ENCODE results near the gene SLC66A2.
"Not testable (repeated sequence)": the region's sequence is repeated elsewhere in the genome, so short reads cannot be mapped to it uniquely, and the experiment has no call there.

Gene SLC66A2

DNA sequence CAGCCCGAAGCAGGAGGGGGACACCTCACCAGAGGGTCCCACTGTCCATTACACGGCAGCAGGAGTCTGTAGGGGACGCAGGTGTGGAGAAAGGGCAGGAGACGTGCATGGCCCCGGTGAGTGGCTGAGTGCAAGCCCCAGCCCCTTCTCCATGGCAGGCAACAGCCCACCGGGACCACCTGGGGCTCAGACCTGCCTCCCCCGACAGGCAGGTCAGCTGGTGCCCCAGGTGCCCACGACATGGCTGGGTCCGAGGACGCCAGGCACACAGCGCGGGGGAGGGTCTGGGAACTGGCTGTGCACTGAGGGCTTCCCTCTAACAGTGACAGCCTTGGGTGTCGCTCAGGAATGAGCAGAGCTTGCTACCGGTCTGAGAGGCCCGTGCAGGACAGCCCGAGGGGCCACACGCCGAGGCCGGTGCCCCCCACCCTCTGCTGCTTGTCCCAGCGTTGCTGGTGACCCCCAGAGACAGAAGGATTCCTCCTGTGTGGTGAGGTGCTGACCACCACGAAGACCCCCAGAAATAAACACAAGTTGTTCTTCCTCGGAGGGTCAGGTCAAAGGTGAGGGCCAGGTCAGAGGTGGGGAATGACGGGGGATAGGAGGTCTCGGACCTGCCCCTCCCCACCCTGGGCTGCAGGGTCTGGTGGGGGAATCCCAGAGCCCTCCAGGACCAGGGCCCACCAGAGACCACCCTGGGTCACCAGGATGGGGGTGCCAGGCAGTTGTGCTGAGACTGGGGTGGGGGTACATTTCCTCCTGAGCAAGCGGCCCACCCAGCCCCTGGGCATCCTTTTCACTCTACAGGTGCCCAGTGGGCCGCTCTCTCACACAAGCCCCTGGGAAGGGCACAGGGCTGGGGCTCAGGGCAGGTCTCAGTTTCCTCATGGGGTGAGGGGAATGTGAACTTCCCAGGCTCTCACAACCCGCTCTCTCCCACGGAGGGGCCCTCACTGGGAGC, 50.6 kb downstream of the SLC66A2 start:
- FAIRE-seq = no peak

DNA sequence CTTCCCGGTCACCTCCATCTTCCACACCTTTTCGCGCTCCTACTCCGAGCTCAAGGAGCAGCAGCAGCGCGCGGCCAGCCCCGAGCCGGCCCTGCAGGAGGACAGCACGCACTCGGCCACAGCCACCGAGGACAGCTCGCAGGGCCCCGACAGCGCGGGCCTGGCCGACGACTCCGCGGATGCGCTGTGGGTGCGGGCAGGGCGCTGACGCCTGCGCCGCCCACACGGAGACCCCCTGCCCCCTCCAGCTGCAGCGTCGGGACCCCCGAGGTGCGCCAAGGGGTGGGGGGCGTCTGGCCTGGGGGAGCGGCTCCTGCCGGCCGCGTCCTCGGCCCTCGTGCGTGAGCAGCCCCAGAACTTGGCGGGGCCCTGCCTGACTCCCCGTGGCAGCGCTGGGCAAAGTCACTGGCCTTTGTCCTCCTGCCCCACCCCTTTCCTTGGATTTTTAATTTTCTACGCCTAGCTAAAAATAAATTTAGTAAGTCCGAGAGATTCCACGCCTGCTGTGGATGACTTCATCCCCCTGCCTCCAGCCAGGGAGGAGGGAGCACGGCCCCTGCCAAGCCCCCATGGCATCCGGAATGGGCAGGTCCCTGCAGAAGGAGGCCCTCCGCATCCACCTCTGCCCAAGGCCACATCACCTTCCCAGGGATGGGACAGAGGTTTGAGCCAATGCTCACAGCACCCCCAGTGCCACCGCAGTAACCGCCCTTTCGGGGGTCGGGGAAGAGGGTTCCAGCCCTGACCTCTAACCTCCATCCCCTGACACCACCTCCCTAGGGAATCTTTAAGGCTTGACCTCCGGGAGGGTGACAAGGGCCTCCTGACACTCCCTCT, 51.6 kb downstream of the SLC66A2 start:
- FAIRE-seq = no peak

DNA sequence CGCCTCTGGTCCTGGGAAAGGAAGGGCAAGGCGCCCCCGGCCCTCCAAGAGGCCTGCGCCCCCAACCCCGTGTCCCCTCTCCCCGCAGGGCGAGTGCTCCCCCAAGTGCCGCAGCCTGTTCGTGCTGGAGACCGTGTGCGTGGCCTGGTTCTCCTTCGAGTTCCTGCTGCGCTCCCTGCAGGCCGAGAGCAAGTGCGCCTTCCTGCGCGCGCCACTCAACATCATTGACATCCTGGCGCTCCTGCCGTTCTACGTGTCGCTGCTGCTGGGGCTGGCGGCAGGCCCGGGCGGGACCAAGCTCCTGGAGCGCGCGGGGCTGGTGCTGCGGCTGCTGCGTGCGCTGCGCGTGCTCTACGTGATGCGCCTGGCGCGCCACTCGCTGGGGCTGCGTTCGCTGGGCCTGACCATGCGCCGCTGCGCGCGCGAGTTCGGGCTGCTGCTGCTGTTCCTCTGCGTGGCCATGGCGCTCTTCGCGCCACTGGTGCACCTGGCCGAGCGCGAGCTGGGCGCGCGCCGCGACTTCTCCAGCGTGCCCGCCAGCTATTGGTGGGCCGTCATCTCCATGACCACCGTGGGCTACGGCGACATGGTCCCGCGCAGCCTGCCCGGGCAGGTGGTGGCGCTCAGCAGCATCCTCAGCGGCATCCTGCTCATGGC, 52.4 kb downstream of the SLC66A2 start:
- no peak for FAIRE-seq

DNA sequence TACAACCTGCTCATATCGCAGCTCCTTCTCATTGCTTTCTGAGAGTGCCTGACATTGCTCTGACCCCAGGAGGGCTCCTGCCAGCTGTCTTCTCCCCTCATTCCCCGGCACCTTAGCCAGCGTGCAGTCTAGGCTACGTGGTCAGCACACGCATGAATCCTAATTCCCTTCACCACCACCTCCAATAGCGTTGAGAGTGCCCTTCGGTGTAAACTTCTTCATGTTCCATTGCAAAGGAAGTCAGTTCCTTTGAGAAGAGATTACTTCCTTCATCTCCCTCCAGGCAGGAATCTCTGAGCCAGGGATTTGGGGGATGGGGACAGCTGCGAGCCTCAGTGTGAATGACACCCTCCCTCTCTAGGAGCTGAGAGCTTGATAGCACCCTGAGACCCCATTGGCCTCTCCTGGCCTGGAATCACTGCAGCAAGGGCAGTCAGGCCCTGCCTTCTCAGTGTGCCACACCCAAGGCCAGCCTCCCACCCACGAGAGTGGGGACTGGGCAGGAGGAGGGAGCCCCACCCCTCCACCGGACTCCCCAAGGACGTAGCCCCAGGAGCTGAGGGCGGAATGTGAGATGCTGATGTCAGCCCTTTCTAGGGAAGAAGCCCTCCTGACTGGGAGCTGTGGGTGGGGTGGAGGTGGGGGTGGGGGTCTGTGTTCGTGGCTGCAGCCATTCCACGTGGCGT, 53.4 kb downstream of the SLC66A2 start:
- FAIRE-seq = no peak

DNA sequence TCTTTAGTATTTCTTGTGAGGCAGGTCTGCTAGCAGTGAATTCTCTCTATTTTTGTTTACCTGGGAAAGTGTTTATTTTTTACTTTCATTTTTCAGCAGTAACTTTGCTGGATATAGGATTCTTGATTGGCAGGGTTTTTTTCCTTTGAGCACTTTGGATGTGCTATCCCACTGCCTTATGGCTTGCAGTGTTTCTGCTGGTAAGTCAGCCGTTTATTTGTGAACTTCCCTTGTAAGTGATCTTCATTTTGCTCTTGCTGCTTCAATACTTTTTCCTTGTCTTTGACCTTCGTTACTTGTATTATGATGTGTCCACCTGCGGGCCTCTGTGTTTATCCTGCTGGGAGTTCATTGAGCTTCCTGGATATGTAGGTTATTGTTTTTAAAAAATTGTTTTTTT, 54.7 kb downstream of the SLC66A2 start:
- no peak for FAIRE-seq

DNA sequence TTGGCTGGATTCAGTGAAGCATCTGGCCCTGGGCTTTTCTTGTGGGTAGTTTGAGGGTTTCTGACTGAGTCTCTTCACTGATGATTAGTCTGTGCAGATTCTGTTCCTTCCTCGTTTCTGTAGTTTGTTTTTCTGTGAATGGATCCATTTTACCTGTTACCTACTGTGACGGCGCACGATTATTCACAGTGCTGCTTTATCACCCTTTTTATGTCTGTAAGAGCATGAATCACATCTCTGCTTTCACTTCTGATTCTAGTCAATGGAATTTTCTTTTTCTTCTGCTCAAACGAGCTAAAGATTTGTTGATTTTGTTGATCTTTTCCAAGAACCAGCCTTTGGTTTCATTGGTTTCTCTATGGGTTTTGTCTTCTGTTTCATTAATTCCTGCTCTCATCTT, 60.8 kb downstream of the SLC66A2 start:
- FAIRE-seq = no peak

DNA sequence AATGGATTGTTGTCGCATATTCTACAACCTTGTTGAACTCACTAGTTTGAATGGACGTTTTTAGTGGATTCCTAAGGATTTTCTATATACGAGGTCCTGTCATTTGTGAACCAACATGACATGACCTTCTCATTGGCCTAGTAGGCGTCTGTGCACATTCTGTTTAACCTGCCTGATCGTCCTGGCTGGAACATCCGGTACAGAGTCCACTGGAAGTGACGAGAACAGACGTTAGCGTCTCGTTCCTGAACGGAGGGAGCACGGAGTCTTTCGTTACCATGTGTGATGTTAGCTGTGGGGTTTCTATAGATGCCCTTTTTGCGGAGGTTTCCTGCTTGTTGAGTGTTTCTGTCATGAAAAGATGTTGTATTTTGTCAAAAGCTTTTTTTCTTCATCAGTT, 61.9 kb downstream of the SLC66A2 start:
- no peak for FAIRE-seq

DNA sequence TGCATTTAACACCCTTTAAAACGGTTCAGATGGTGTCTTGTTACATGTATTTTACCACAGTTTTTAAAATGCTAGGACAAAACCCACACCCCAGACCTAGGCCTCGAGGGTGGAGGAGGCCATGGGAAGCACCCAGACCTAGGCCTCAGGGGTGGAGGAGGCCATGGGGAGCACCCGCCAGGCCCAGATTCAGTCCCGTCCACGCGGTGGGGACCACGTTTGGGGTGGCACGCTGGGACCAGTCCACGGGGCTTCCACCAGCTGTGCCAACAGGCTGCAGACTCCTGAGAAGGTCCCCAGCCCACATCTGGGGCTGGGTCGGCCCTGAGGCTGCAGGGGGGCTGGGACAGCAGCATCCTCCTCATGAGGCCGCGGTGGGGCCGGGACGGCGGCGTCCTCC, 63.4 kb downstream of the SLC66A2 start:
- no peak for FAIRE-seq

DNA sequence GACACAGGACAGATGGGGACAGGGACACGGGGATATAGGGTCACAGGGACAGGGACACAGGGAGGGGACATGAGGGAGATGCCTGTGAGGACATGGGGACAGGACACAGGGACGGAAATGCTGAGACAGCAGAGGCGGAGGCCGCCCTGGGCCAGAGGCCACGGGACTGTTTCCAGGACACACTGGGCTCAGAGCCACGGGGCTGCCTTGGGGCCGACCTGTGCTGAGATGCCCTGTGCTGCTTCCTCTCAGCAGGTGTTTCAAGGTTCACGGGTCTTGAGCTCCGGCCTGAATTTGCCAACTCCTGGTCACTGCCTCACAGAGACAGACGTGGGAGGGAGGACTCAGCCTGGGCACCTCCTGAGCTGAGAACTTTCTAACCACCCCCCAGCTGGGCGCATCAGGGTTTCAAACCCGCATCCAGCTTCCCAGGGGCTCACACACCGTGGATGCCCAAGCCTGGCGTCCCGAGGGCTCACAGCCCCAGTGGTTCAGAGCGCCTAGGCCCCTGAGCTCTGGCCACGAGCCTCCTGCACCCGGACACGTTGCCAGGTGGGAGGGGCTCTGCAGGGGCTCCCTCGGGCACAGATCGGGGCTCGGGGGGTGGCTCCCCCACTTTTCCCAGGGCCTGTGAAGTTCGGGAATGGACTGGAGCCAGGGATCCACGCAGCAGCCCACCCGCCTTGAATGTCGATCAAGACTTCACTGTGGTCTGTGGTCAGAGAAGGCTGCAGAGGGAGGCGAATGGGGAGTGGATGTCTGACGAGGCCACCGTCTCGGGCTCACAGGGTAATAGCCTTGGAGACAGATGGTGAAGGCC, 64.1 kb downstream of the SLC66A2 start:
- FAIRE-seq = no peak

DNA sequence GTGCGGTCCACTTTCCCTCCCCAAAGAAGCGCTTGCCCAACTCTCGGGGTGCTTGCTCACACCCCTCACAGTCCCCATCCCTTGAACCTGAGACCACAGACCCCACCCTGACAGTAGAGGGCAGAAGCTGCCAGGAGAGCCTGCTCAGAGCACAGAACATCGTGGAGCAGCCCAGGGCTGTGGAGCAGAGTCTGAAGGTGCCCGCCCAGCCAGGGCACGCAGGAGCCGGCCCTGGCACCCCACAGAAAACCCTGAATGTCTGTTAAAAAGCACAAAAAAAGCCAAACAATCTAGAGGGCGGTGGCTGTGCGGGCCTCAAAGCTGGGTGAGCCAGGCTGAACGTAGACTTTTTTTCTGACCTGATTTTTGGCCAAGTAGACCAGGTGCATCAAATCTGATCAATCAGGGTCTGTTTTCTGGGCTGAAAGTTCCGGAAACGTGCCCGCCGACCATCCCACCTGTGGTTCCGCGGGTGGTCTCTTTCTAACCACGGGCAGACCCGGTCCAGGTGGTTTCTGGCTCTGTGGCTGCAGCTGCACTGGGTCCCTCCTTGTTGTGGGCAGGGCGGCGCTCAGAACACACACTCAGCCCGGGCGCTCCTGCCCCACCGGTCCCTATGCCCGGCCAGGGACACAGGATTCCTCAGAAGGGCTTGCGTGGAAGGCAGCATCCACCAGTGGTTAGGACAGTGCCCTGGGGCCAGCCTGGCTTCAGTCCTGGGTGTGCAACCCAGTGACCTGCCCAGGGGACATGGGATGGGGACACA, 66.3 kb downstream of the SLC66A2 start:
- no peak for FAIRE-seq

DNA sequence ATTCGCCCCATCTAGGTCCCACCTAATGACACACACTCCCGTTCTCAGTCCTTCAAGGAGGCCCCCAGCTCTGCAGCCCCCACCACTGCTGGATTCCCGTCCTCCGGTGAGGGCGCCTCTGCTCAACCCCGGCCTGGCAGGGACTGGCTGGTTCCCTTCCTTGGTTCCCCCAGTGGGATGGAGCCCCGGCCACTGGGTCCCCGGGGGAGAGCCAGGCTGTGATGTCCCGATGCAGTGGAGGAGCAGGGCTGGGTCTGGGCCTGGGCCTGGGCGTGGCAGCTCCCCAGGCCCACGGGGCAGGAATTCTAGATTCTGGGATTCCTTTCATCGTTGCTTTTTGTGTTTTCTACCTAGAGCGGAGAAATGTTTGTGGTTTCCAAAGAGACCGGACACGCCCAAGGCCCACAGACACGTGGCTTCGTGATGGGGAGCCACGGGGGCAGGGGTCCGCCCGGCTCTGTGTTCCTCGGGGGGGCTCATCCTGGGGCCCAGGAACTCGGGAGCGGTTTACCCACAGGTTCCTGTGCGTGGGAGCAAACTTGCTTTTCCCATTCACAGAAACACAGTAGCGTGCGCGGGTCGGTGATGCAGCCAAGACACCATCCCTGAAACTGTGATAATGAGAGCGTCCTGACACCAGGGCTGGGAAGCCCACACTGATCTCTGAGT, 67.0 kb downstream of the SLC66A2 start:
- no peak for FAIRE-seq

DNA sequence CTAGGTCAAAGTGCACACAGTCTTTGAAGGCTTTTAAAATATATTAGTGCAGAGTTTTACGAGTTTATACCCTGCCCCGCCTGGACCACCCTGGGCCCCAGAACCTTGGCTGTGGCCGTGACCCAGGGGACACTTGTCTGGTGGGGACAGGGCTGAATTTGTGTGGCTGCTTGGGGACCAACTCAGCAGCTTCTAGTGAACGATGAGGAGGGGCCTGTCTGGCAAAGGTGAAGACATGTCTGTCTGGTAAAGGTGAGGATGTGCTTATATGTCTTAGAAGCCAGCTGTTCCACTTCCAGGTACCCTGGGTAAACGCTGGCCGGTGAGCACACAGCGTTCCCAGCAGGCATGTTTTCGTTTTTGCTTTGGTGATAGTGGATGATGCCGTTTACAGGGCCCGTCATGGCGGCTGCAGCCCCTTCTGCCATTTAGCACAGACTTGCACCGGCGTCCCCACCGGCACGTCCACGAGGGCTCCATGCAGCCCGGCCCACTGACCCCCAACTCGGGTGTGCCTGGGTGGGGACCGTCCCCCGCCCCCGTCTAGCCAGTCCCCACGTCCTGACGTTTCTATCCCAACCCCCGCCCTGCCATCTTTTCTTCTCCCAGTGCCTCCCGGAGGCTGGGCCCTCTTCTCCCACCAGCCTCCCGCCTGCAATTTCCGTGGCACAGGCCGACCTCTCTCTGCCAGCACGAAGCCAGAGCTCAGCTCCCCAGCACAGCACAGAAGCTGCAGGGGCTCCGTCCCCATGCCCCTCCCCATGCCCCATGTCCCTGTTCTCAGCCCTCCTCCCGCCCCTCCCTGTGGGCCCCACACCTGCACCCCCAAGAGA, 67.8 kb downstream of the SLC66A2 start:
- FAIRE-seq = no peak

DNA sequence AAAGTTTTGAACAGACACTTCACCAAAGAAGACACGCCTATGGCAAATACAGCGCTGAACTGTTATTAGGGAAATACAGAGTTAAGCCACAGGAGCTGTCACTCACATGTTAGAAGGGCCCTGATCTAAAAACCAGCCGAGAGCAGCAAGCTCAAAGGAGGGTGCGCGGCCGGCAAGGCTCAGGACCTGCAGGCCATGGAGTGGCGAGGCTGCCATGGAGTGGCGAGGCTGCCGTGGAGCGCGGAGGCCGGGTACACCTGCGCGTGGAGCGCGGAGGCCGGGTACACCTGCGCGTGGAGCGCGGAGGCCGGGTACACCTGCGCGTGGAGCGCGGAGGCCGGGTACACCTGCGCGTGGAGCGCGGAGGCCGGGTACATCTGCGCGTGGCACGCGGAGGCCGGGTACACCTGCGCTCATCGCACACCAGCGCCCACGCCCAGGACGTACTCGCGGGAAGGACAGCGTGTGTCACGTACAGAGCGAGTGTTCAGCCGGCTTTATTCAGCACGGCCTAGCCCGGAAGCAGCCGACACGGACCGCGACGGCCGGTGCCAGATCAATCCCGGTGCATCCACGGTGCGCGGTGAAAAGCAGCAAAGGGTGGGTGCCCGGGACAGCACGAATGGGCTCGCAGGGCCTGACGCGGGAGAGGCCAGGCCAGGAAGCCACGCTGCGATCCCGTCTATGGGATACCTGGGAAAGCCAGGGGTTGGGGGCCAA, 68.8 kb downstream of the SLC66A2 start:
- no peak for FAIRE-seq

DNA sequence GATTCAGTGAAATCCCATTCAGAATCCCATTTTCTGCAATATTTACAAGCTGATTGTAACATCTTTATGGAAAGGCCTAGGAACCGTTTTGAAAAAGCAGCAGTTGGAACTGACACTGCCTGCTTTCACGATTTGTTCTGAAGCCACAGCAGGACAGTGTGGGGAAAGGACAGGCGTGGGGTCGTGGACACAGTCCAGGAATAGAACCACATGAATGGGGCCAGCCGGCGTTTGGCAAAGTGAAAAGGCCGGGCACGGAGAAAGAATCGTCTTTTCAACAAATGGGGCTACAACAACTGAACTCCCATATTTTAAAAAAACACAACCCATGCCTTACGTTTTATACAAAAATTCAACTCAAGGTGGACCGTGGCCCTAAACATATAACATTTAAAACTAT, 69.8 kb downstream of the SLC66A2 start:
- FAIRE-seq = no peak

DNA sequence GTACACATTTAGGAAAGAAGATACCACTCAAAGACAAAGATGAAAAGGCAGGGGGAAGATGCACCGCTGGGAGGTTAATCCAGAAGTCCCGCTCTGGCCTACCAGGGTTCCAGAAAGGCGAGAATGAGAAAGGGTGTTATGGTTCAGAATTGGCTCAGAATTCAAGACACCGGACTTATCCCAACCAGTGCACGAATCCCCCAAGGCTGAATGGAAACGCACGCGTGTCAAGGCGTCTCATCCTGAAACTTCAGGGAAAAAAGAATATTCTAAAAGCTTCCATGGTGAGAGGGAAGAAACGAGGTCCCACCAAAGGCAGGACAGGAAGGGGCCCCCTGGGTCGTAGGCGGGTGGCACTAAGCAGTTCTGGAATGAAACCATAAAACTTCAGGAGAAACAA, 71.9 kb downstream of the SLC66A2 start:
- no peak for FAIRE-seq

DNA sequence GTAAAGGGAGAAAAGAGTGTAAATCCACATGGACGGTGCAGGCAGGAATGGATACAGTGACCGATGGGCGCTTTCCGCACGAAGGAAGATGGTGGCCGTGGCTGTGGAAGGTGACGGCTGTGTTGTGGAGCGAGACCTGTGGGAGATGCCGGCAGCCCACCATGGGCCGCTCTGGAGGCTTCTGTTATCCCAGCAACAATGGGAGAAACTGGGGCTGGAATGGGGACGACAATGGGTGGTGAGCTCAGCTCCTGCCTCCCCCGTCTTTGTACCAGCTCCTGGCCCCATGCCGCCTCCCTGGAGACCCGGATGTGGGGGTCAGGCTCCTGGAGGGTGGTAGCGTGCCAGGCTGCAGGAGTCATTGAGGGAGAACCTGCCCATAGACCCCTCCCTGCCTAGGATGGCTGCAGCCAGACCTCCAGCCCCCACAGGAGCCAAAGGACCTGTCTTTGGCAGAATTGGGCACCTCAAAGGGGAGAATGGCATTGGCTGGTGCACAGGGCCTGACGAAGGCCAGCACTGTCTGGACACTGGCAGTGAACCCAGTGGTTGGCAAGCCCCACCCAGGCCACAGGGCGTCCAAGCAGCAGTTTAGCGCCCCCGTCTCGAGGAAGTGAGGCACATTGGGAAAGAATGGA, 72.6 kb downstream of the SLC66A2 start:
- no peak for FAIRE-seq

DNA sequence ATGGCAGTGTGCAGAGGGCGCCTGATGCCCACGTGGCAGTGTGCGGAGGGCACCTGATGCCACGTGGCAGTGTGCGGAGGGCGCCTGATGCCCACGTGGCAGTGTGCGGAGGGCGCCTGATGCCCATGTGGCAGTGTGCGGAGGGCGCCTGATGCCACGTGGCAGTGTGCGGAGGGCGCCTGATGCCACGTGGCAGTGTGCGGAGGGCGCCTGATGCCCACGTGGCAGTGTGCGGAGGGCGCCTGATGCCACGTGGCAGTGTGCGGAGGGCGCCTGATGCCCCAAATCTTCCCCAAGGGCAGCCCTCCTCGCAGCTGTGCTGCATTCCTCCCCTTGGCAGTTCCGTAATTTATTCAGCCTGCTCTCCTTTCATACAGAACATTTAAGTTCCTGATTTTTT, 73.2 kb downstream of the SLC66A2 start:
- not testable (repeated sequence) for FAIRE-seq

All from islet of Langerhans (tissue), 1 donor.